Stimulated activated CD8-positive, alpha-beta memory T cell treated with anti-CD3 and anti-CD28 coated beads, Interleukin-4, amount 100 ng/mL, for 48 hours (primary cell): ENCODE results near the gene FHOD1.

Experiments
- DNase-seq: peaks from one replicate; pipeline ENCODE4 v3.0.0-alpha.2; 2020

Gene FHOD1

DNA sequence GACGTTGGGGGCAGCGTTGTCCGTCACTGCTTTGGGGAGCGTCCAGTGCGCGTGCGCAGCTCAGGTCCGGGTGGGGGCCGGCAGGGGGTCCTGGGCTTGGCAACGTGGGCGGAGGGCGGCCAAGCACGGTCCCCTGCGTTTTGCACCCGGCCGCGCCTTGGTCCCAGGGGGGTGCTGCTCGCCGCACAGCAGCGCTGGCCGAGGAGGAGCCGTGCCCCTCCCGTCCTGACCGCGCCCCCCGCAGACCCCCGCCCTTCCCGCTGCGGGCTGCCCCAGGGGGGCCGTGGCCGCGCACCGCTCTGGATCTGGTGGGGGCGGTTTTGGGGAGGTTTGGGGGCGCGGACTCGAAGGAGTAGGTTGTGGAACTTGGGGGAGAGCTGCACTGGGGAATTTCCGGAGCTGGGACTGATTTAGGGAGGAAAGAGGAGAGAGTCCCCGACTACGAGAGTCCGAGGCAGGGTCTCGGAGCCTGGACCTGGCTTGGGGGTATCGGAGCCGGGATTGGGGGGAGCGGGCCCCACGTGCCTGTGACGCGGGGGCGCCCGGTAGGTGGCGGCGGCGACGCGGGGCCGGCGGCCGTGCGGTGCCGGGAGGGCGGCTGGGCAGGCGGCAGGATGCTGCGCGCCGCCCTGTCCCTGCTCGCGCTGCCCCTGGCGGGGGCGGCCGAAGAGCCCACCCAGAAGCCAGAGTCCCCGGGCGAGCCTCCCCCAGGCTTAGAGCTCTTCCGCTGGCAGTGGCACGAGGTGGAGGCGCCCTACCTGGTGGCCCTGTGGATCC, 1.3 kb upstream of the FHOD1 start, which contains the start of gene SLC9A5:
Gene SLC9A5 (plus strand): TSS at position 579 of the 777 bp plus-strand sequence. CDS start 36 bp downstream, at position 615.
- peak; percentile 56 for DNase-seq

GRCh38 chr16:67248073-67248400, 756 bp upstream of the FHOD1 start:
- no peak for DNase-seq

- DNase-seq, result peak; percentile 39
Measured at GRCh38 chr16:67246756-67247191, 507 bp downstream of the FHOD1 start.

GRCh38 chr16:67246081-67246755, 1.1 kb downstream of the FHOD1 start:
- DNase-seq, result peak; percentile 78

GRCh38 chr16:67245674-67246080, 1.6 kb downstream of the FHOD1 start:
- no peak for DNase-seq

GRCh38 chr16:67245186-67245585, 2.1 kb downstream of the FHOD1 start:
- DNase-seq, result no peak

GRCh38 chr16:67244387-67245185, 2.7 kb downstream of the FHOD1 start:
- DNase-seq, result peak; percentile 85

DNA sequence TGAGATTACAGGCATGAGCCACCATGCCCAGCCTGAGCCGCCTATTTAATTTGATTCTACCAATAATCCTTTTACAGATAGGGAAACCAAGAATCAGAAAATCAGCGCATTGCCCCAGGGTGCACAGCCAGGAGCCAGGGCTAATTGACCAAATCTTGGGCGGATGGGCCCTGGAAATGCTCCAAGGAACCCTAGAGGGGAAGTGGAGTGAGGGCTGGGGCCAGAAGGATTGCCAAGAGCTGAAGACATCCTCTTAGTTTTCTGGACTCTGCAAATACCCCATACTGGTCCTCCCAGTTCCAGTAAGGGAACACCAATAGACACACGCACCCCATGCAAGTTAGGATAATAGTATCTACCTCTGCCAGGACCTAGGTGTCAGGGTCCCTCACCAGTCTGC, 3.8 kb downstream of the FHOD1 start:
- DNase-seq, result no peak

DNA sequence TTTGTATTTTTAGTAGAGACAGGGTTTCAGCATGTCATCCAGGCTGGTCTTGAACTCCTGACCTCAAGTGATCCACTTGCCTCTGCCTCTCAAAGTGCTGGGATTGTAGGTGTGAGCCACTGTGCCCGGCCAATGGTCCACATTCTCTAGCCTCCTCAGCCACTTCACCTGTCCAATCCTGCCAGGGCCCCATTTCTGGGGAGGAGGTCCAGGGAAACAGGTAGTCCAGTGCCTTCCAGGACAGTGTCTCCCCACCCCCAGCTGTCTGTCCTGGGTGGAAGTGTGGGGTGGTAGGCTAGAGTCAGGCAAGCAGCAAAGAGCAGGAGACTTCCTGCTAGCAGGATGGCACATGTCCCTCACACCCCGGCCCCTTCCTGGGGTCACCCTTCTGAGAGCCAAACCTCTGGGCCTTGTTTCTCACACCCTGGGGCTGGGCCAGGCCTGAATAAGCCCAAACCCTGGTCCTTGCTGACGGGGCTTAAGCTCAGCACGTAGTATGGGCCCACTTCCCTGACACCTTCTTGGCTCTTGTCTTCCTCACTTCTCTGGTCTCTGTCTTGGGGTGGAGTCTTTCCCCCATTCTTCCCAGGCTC, 5.0 kb downstream of the FHOD1 start:
- no peak for DNase-seq

- DNase-seq, result no peak
Measured at GRCh38 chr16:67241008-67241900, 6.0 kb downstream of the FHOD1 start.

DNA sequence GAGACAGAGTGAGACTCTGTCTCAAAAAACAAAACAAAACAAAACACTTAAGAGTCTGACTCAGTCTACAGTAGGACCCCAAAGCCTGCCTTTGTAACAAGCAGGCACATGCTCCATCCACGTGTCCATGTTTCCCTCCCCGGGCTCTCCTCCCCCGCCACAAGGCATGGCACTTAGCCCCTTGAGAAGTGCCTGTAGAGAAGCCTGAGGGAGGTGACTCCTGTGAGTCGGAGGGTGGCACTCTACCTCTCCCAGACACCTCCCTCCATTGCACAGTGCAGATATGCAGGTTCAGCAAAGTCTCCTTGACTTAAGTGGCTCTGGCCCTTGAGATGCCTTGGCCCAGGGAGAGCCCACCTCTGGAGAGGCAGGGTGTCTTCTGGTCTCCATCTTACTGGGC, 6.8 kb downstream of the FHOD1 start:
- DNase-seq, result no peak

DNA sequence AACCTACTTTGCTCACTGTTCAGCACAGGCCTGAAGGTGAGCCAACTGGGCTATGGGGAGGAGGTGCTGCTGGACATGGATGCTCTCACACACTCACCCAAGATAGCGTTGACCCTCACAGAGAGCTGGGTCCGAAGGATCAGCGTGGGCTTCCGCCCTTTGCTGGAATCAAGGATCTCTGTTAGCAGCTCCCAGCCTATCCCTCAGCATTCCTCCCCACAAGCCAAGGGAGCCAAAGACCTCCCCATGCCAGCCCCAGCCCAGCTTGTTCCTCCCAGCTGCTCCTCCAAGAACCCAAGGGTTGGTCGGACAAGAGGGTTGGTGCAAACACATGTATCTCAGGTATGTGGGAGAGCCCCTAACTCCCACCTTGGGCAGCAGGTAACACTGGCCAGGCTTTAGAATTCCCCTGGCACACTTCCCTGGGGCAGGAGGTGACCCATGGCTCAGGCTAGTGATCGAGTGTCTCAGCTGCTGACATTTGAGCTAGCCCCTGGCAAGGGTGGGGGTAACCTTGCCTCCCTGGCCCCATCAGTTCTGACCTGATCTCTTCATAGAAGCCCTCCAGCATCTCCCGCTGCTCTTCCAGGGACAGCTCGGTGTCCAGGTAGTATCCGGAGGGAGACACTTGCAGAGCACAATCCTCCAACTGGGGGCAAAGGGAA, 8.3 kb downstream of the FHOD1 start:
- no peak for DNase-seq

GRCh38 chr16:67238278-67238575, 9.1 kb downstream of the FHOD1 start:
- DNase-seq, result no peak

GRCh38 chr16:67237396-67238277, 9.6 kb downstream of the FHOD1 start:
- no peak for DNase-seq

- peak; percentile 95 for DNase-seq
Measured at GRCh38 chr16:67236563-67237395, 10.5 kb downstream of the FHOD1 start.

- DNase-seq, result no peak
Measured at GRCh38 chr16:67235816-67236562, 11.3 kb downstream of the FHOD1 start.

DNA sequence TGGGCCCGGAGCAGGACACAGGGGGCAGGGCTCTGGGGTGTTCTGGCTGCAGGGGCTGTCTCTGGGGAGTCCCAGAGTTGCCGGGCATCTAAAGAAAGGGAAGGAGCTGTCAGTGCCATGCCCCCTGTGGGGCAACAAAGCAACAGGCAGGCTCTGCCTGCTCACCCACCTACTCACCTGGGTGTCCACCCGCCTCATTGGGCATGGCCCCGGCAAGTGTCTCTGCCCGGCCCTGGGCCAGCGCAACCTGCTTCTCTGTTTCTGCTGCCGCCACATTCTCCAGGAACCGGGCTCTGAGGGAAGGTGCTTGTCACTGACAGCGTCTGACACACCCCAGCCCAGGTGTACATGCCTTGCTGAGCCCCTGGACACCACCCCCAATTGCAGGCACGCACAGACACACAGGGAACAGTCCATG, 13.1 kb downstream of the FHOD1 start:
- no peak for DNase-seq

DNA sequence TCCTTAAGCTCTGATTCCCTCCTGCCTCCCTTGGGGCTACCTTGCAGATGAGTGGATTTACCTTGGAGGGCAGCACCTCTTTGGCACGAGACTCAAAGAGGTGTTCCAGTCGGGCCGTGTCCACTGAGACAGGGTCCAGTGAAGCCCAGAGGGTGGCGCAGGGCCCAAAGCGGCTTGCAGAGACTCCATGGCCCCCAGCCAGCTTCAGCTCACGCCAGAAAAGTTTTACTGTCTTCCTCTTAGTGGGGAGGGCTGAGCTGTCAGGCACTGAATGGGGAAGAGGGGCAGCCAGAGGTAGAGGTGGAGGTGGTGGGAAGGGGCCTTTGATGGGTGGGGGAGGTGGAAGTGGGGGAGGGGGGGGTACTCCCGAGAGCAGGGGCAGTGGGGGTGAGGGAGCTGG, 13.7 kb downstream of the FHOD1 start:
- no peak for DNase-seq
